K562 treated with DMSO at 1 percent for 48 hours (cell line): ENCODE measurements around the gene PRRT1B. TPM values are rescaled to one million over a fixed set of nuclear protein-coding genes. Genes with fewer than 3 reads are reported as not detected.

ENCODE experiments used
- total RNA-seq: library from RNA; unstranded; fragments of 300-600 nt; gene quantifications from 2 replicates; pipeline ENCODE4 v1.2.3, GENCODE V29; 2022; ENCODE audit warnings: low replicate concordance; ENCODE audit errors: extremely low read depth

Gene PRRT1B
- not detected in 2 replicates for total RNA-seq

DNA sequence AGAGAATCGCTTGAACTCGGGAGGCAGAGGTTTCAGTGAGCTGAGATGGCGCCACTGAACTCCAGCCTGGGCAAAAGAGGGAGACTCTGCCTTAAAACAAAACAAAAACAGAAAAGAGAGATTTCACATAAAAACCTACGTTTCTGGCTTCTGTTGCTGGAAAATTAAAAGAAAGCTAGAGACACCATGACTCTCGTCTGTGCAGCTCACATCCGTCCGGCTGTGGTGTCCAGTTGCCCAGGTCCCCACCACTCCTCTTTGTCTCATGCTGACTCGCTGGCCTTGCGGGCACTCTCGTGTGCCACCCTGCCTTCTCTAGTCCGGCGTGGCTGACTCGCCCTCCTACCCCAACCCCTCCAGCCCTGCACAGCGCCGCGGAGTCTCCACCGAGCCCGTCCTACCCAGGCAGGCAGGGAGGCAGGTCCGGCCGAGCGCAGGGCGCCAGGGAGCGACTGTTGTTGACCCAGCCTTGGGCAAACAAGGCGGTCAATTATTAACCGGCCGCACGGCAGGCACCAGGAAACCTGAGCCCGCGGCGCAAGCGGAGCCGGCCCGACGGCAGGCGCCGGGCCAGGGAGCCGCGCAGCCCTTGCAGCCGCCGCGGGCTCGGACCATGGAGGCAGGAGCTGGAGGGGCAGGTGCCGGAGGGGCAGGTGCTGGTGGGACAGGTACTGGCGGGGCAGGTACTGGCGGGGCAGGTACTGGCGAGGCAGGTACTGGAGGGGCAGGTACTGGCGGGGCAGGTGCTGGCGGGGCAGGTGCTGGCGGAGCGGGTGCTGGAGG is at the start of gene PRRT1B:
TSS of gene PRRT1B (plus strand) at position 521 of the 783 bp plus-strand sequence. CDS start at position 614, 93 bp downstream.

DNA sequence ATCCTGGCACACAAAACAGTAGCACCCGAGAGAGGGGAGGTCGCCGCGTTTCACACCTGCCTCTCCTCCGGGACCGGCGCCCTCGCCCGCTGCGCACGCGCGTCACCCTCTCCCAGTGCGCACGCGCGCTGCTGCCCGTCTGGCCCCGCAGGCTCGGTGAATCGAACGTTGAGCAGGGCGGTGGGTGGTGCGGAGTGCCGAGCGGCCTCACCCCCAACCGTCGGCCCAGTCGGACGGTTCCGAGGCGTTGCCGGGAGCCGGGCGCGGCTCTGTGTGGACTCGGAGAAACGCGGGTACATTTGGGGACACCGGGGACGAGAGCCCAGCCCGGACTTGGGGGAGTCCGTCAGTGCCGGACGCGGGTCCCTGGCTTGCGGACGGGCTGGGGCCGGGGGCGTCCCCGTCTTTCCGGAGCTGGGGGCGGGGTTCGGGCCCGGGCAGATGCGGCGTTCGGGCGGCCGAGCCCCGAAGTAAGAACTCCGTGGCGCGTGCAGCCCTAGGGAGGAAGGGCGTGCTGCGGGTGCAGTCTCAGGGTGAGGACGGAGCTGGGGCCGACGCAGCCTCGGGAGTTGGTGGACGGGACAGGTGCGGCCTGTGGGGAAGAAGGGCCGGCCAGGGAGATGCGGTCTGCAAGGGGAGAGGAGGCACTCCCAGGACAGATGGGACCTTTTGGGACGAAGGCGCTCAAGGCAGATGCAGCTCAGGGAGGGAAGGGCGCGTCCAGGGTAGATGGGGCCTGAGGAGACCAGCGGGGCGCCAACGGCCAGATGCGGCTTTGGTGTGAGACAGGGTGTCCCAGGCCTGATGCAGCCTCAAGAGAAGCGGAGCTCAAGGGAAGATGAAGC is 42.3 kb upstream of the PRRT1B start, which contains the start of gene POMT1:
TSS of gene POMT1 (plus strand) at position 138 of the 845 bp plus-strand sequence. CDS start 1,301 bp downstream, outside the sequence.

DNA sequence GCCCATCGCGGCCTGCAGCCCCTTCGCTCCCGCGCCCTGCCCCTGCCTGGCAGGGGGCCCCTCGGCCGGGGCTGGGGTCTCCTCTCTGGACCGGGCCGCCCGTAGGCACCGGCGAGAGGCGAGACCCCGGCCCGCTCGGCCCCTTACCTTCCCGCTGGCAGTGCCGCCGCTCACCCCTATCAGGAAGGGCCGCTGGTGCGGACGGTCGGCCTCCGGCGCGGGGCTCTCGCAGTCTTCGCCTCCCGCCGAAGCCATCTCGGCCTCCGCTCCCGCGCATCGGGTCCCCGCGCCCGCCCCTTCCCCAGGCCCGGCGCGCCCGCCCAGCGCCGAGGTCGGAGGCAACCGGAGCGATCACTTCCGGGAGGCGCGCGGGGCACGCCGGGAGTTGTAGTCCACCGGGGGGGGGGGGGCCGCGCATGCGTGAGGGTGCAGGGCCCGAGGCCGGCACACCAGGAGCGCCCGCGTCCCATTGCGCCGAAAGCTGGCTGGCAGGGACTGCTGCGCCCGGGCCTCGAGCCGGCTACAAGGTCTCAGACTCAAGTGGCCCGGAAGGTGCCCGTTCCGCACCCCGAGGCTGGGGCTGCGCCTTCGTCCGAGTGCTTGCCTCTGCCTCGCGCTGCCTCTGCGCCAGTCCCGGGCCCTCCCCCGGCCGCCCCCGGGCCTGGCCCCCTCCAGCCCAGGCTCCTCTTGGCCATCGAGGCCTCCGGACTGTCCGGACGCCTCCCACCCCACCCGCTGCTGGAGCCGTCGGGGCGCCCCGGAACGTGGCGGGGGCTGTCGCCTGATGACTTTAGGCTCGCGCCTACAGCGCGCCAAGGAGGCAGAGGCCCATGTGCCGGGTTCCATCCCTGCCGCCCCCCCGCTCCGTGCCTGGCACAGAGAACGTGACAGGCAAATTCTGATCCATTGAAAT is 14.1 kb upstream of the PRRT1B start, which contains the start of gene UCK1:
TSS of gene UCK1 (minus strand) at position 344 of the 913 bp plus-strand sequence. CDS start at position 255, 89 bp downstream.

Other genes with a start within 250 kb of the PRRT1B start
- gene PRRC2B, start 151.4 kb upstream of the PRRT1B start, total RNA-seq, result not detected in 2 replicates
- 274 TPM in 1 of 2 replicates, not detected in the other for gene POMT1, start 42.6 kb upstream of the PRRT1B start, total RNA-seq
- gene UCK1, start 14.3 kb upstream of the PRRT1B start, total RNA-seq, result not detected in 2 replicates
- 58.0 TPM in 1 of 2 replicates, not detected in the other for gene RAPGEF1, start 194.6 kb downstream of the PRRT1B start, total RNA-seq